ENCODE data around the gene ADCK1. TPM values are rescaled to one million over a fixed set of nuclear protein-coding genes. Genes with fewer than 3 reads are reported as not detected.
A peak's percentile ranks its signal among the peaks of the same experiment; 100 is the strongest.

Gene ADCK1
- total RNA-seq, 1 donor from 2014 or later, result 10.8 TPM

DNA sequence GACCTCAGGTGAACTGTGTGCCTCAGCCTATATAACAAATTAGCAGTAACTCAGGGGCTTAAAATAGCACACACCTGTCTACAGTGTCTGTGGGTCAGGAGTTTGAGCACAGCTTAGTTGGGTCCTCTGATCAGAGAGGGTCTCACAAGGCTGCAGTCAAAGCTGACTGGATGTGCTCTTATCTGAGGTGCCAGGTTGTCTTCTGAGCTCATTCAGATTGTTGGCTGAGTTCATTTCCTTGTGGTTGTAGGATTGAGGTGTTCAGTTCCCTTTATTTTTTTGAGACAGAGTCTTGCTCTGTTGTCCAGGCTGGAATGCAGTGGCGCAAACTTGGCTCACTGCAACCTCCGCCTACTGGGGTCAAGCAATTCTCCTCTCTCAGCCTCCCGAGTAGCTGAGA, 164.7 kb downstream of the ADCK1 start:
- TF ChIP-seq POLR2AphosphoS5 (IDR thresholded peaks at IDR 0.05; ENCODE audit: insufficient read depth in 1 of 2, low read depth in 1 of 2) (no peak), CTCF (IDR thresholded peaks at IDR 0.05) (no peak), POLR2A (IDR thresholded peaks at IDR 0.05) (no peak)
- DNase-seq (ENCODE audit: extremely low spot score in 2 of 2), result no peak
- intact Hi-C loops (cut with DNase I), result no loop called here
- H3K36me3 ChIP-seq, result no peaks in the 10 kb centered on the region
- H3K4me3 ChIP-seq, result no peak overlapping the region
- no peak overlapping the region for H3K27ac ChIP-seq
- H3K27me3 ChIP-seq, result no peaks in the 10 kb centered on the region
- H3K9me3 ChIP-seq, result no peaks in the 10 kb centered on the region
- H3K4me1 ChIP-seq, result peaks cover 6% of the 10 kb centered on the region

DNA sequence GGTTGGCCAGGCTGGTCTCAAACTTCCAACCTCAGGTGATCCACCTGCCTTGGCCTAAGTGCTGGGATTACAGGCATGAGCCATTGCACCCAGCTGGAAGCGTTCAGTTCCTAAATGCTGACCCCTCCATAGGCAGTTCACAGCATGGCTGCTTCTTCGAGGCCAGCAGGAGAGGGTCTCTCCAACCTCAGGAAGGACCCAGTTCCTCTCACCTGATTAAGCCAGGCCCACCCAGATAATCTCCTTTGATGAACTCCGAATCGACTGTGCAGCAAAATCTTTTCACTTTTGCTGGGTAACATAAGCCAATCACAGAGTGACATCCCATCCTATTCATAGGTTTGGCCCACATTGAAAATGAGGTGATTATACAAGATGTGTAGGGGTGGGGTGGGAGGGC, 165.1 kb downstream of the ADCK1 start:
- no peak for DNase-seq (ENCODE audit: extremely low spot score in 2 of 2)
- intact Hi-C loops (cut with DNase I), result no loop called here
- TF ChIP-seq POLR2A (IDR thresholded peaks at IDR 0.05), result no peak
- no peak for TF ChIP-seq POLR2AphosphoS5 (IDR thresholded peaks at IDR 0.05; ENCODE audit: insufficient read depth in 1 of 2, low read depth in 1 of 2)
- no peak for TF ChIP-seq CTCF (IDR thresholded peaks at IDR 0.05)
- Histone ChIP-seq H3K4me1 (peaks cover 6% of the 10 kb centered on the region), H3K9me3 (no peaks in the 10 kb centered on the region), H3K27me3 (no peaks in the 10 kb centered on the region), H3K36me3 (no peaks in the 10 kb centered on the region), H3K27ac (no peak overlapping the region), H3K4me3 (no peak overlapping the region)

DNA sequence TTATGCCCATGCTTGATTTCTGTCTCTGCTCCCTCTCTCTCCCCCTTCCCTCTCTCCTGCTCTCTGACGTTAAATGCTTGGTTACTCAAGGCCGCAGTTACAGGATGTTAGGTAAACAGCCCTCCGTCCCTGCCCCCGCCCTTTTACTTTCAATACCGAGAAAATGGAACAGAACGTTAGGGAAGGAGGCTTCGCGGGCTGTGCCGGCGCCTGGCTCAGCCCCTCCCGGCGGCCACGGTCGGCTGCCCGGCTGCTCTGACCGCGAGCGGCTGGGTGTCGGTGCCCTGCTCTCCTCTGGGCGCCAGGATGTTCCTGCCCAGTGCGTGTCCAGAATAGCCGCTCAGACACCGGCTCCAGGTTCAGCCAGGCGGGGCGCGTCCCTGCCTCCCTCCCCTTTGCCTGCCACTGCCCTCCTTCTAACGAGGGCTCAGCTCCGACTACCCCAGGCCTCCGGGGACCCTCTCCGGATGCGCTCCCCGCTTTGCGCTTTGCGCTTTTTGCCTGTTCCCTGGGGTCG, 166.1 kb downstream of the ADCK1 start:
- intact Hi-C loops (cut with DNase I), result no loop called here
- H3K4me3 ChIP-seq, result peak overlapping the region in 1 of 2 donors; percentile 24
- TF ChIP-seq POLR2AphosphoS5 (IDR thresholded peaks at IDR 0.05; ENCODE audit: insufficient read depth in 1 of 2, low read depth in 1 of 2), result no peak
- no peak for TF ChIP-seq POLR2A (IDR thresholded peaks at IDR 0.05)
- TF ChIP-seq CTCF (IDR thresholded peaks at IDR 0.05), result no peak

GRCh38 chr14:77967110-77967509, 167.2 kb downstream of the ADCK1 start:
- H3K36me3 ChIP-seq, result no peaks in the 10 kb centered on the region
- H3K27ac ChIP-seq, result no peak overlapping the region
- intact Hi-C loops (cut with DNase I), result no loop called here
- peaks cover 6% of the 10 kb centered on the region for H3K4me1 ChIP-seq
- no peaks in the 10 kb centered on the region for H3K27me3 ChIP-seq
- no peaks in the 10 kb centered on the region for H3K9me3 ChIP-seq
- DNase-seq (ENCODE audit: extremely low spot score in 2 of 2), result no peak
- no peak overlapping the region for H3K4me3 ChIP-seq
- TF ChIP-seq POLR2A (IDR thresholded peaks at IDR 0.05) (no peak), POLR2AphosphoS5 (IDR thresholded peaks at IDR 0.05; ENCODE audit: insufficient read depth in 1 of 2, low read depth in 1 of 2) (no peak)

More for the DNA sequence above, 166.1 kb downstream of the ADCK1 start:
- Histone ChIP-seq H3K9me3 (no peaks in the 10 kb centered on the region), H3K4me1 (peaks cover 6% of the 10 kb centered on the region), H3K27me3 (no peaks in the 10 kb centered on the region), H3K36me3 (no peaks in the 10 kb centered on the region), H3K27ac (no peak overlapping the region)
- DNase-seq (ENCODE audit: extremely low spot score in 2 of 2), result no peak

- no peak overlapping the region for H3K27ac ChIP-seq
- no peaks in the 10 kb centered on the region for H3K9me3 ChIP-seq
- no peak overlapping the region for H3K4me3 ChIP-seq
- no peak for TF ChIP-seq POLR2AphosphoS5 (IDR thresholded peaks at IDR 0.05; ENCODE audit: insufficient read depth in 1 of 2, low read depth in 1 of 2)
- TF ChIP-seq POLR2A (IDR thresholded peaks at IDR 0.05), result no peak
- TF ChIP-seq CTCF (IDR thresholded peaks at IDR 0.05), result no peak
- intact Hi-C loops (cut with DNase I), result no loop called here
- DNase-seq (ENCODE audit: extremely low spot score in 2 of 2), result no peak
- no peaks in the 10 kb centered on the region for H3K36me3 ChIP-seq
- peaks cover 6% of the 10 kb centered on the region for H3K4me1 ChIP-seq
- H3K27me3 ChIP-seq, result no peaks in the 10 kb centered on the region
Observed at GRCh38 chr14:77970646-77971045, 170.7 kb downstream of the ADCK1 start.

Data from vagina (tissue), 2 donors.